ENCODE measurements around the gene SWAP70. TPM values are rescaled to one million over a fixed set of nuclear protein-coding genes. Genes with fewer than 3 reads are reported as not detected.

The SWAP70 gene
- total and polyA plus RNA-seq, 9 of the 15 experiments (the other 6 are each of a cell fraction or from before 2014, with no cell fraction given) = 1.7 to 4.9 (median 3.9) TPM

GRCh38 chr11:9672288-9672916, 8.5 kb downstream of the SWAP70 start:
- H3K9me1 ChIP-seq (ENCODE audit: control insufficient read depth, insufficient read depth, low read length) = no peaks in the 10 kb centered on the region
- no peak overlapping the region for H3K27ac ChIP-seq (ENCODE audit: extremely low read depth, low read depth, low read length)
- BruUV-seq (replicated peaks) = no TSS peak
- POLR2A ChIA-PET = interaction anchor here (0.6 kb wide), 1 partner anchor 22 kb away, joined by 3 read pairs; no protein-coding TSS in a partner anchor
- WGBS (ENCODE audit: insufficient coverage, low coverage, missing lambda C conversion rate) = 18% methylated on average over 2 of the region's 3 CpGs
- no peak for FAIRE-seq
- TF ChIP-seq PHF8 (IDR thresholded peaks at IDR 0.05; ENCODE audit: borderline replicate concordance, low read length) (no peak), ZNF57 (CRISPR knock-in tag; IDR thresholded peaks at IDR 0.05) (no peak), PHB (CRISPR knock-in tag; IDR thresholded peaks at IDR 0.05) (no peak), XRCC4 (IDR thresholded peaks at IDR 0.05; ENCODE audit: extremely low read depth, insufficient read depth, insufficient read length) (no peak), ZNF740 (CRISPR knock-in tag; IDR thresholded peaks at IDR 0.05) (no peak), ZNF740 (tag; IDR thresholded peaks at IDR 0.05) (no peak), CREBBP (IDR thresholded peaks at IDR 0.05; ENCODE audit: low read depth, low read length) (no peak), SETDB1 (IDR thresholded peaks at IDR 0.05; ENCODE audit: low read length) (no peak), ZC3H11A (IDR thresholded peaks at IDR 0.05; ENCODE audit: low read depth, low read length) (no peak), HSF4 (CRISPR knock-in tag; IDR thresholded peaks at IDR 0.05; ENCODE audit: borderline replicate concordance) (no peak), CHAMP1 (IDR thresholded peaks at IDR 0.05) (no peak), NFIX (CRISPR knock-in tag; IDR thresholded peaks at IDR 0.05; ENCODE audit: low read depth) (no peak), SFPQ (IDR thresholded peaks at IDR 0.05; ENCODE audit: low read depth, low read length) (no peak), KLF13 (tag; IDR thresholded peaks at IDR 0.05; ENCODE audit: borderline replicate concordance, low read depth) (no peak), ARNT (IDR thresholded peaks at IDR 0.05) (no peak), SNIP1 (IDR thresholded peaks at IDR 0.05; ENCODE audit: low read depth) (no peak), ILF3 (IDR thresholded peaks at IDR 0.05; ENCODE audit: borderline replicate concordance) (no peak), BRD4 (IDR thresholded peaks at IDR 0.05) (no peak), L3MBTL2 (IDR thresholded peaks at IDR 0.05) (no peak), MCM5 (IDR thresholded peaks at IDR 0.05; ENCODE audit: low read depth) (no peak)
- H3K9me3 ChIP-seq (replicated peaks; ENCODE audit: control insufficient read depth, insufficient read depth, low read depth, low read length) = no peaks in the 10 kb centered on the region
- H3K4me3 ChIP-seq = no peak overlapping the region
- H3K4me2 ChIP-seq (ENCODE audit: insufficient read depth, low read length) = no peak overlapping the region
- no peak overlapping the region for H3K9ac ChIP-seq (ENCODE audit: insufficient read depth in 1 of 2, low read depth in 2 of 2, low read length in 2 of 2)
- no peaks in the 10 kb centered on the region for H3K36me3 ChIP-seq (ENCODE audit: control insufficient read depth, insufficient read depth, low read length)
- no peaks in the 10 kb centered on the region for H4K20me1 ChIP-seq (replicated peaks; ENCODE audit: control insufficient read depth, insufficient read depth, low read length)
- H3K4me1 ChIP-seq (replicated peaks in 1 of 2; ENCODE audit: control insufficient read depth in 2 of 2, insufficient read depth in 2 of 2, low read length in 2 of 2) = no peaks in the 10 kb centered on the region
- no peak overlapping the region for H2AFZ ChIP-seq (ENCODE audit: low read depth, low read length)
- ATAC-seq = no peak
- H3K79me2 ChIP-seq (ENCODE audit: control insufficient read depth, insufficient read depth, low read length) = no peaks in the 10 kb centered on the region
- no peak for DNase-seq (ENCODE audit: extremely low read depth in 1 of 4, low spot score in 3 of 4)
- CTCF ChIA-PET (ENCODE audit: low intra/inter-chr PET ratio) = interaction anchor here (0.6 kb wide), 1 partner anchor 59 kb away, joined by 3 read pairs; no protein-coding TSS in a partner anchor
- no peaks in the 10 kb centered on the region for H3K27me3 ChIP-seq (ENCODE audit: control insufficient read depth in 2 of 2, insufficient read depth in 2 of 2, low read length in 2 of 2)
- in situ Hi-C loops (cut with MboI) = no loop called here
- intact Hi-C loops (cut with micrococcal nuclease) = no loop called here

Measured in K562 (cell line).